Measurements from ENCODE around the gene PDE1A.

GRCh38 chr2:182164686-182165085 is 262.1 kb downstream of the PDE1A start:
- TF ChIP-seq EZH2 (IDR thresholded peaks at IDR 0.05; ENCODE audit: low read depth), result no peak
- no peak for TF ChIP-seq CTCF (conservative IDR thresholded peaks at IDR 0.05)
